Skeletal muscle satellite cell (primary cell): ENCODE data around the gene GGNBP2.
A peak's percentile ranks its signal among the peaks of the same experiment; 100 is the strongest.
"Not testable (repeated sequence)": the region's sequence is repeated elsewhere in the genome, so short reads cannot be mapped to it uniquely, and the experiment has no call there.

Source experiments
- H3K27me3 ChIP-seq: 2 replicates; pipeline ENCODE4 v1.7.0; 2013; ENCODE audit warnings: low read length; ENCODE audit not compliant: control insufficient read depth, insufficient read depth
- H3K36me3 ChIP-seq: 2 replicates; pipeline ENCODE4 v1.7.0; 2013; ENCODE audit warnings: mild to moderate bottlenecking, control low read depth, low read length; ENCODE audit not compliant: insufficient read depth
- H3K4me1 ChIP-seq: 2 replicates; pipeline ENCODE4 v1.7.0; 2013; ENCODE audit warnings: low read length; ENCODE audit not compliant: control insufficient read depth, insufficient read depth
- H3K4me2 ChIP-seq: 2 replicates; pipeline ENCODE4 v1.7.0; 2013; ENCODE audit warnings: mild to moderate bottlenecking, low read length
- H3K4me3 ChIP-seq: 2 replicates; pipeline ENCODE4 v1.7.0; 2013; ENCODE audit warnings: low read length
- H3K9ac ChIP-seq: 2 replicates; pipeline ENCODE4 v1.7.0; 2013; ENCODE audit warnings: mild to moderate bottlenecking, low read depth, low read length, moderate library complexity
- H3K9me3 ChIP-seq: replicated peaks from 2 replicates; pipeline ENCODE4 v1.7.0; 2013; ENCODE audit warnings: mild to moderate bottlenecking, control low read depth, low read length

GGNBP2 gene

GRCh38 chr17:36598951-36599401 lies 54.3 kb downstream of the GGNBP2 start:
- Histone ChIP-seq H3K9me3 (no peaks in the 10 kb centered on the region), H3K36me3 (no peaks in the 10 kb centered on the region), H3K9ac (no peak overlapping the region), H3K4me2 (no peak overlapping the region), H3K4me1 (peaks cover 15% of the 10 kb centered on the region), H3K4me3 (no peak overlapping the region), H3K27me3 (no peaks in the 10 kb centered on the region)

GRCh38 chr17:36599546-36600250 lies 55.0 kb downstream of the GGNBP2 start:
- H3K4me2 ChIP-seq, result no peak overlapping the region
- H3K9ac ChIP-seq, result no peak overlapping the region
- peaks cover 19% of the 10 kb centered on the region for H3K4me1 ChIP-seq
- H3K36me3 ChIP-seq, result no peaks in the 10 kb centered on the region
- no peaks in the 10 kb centered on the region for H3K27me3 ChIP-seq
- no peaks in the 10 kb centered on the region for H3K9me3 ChIP-seq
- H3K4me3 ChIP-seq, result no peak overlapping the region

GRCh38 chr17:36600465-36600864 lies 55.7 kb downstream of the GGNBP2 start:
- peak overlapping the region; percentile 92 for H3K4me3 ChIP-seq
- no peaks in the 10 kb centered on the region for H3K27me3 ChIP-seq
- peak overlapping the region; percentile 90 for H3K9ac ChIP-seq
- no peaks in the 10 kb centered on the region for H3K9me3 ChIP-seq
- peak overlapping the region; percentile 95 for H3K4me2 ChIP-seq
- no peaks in the 10 kb centered on the region for H3K36me3 ChIP-seq
- peaks cover 19% of the 10 kb centered on the region for H3K4me1 ChIP-seq

- Histone ChIP-seq H3K36me3 (no peaks in the 10 kb centered on the region), H3K9me3 (no peaks in the 10 kb centered on the region), H3K4me1 (peaks cover 19% of the 10 kb centered on the region), H3K27me3 (no peaks in the 10 kb centered on the region), H3K4me2 (peak overlapping the region; percentile 95), H3K4me3 (peak overlapping the region; percentile 92), H3K9ac (peak overlapping the region; percentile 90)
These were observed 56.2 kb downstream of the GGNBP2 start for GRCh38 chr17:36600936-36601302.

GRCh38 chr17:36601303-36602029 lies 56.7 kb downstream of the GGNBP2 start, which contains the start of gene MRM1:
MRM1 (plus strand) TSS chr17:36601583; CDS start chr17:36601811, 228 bp downstream.
- Histone ChIP-seq H3K4me1 (peaks cover 19% of the 10 kb centered on the region), H3K36me3 (no peaks in the 10 kb centered on the region), H3K4me2 (peak within 1 kb of the TSS; percentile 95), H3K9ac (peak within 1 kb of the TSS; percentile 90), H3K9me3 (no peaks in the 10 kb centered on the region), H3K4me3 (peak within 1 kb of the TSS; percentile 92), H3K27me3 (no peaks in the 10 kb centered on the region)

- Histone ChIP-seq H3K36me3 (no peaks in the 10 kb centered on the region), H3K4me1 (peaks cover 19% of the 10 kb centered on the region), H3K27me3 (no peaks in the 10 kb centered on the region), H3K9me3 (no peaks in the 10 kb centered on the region), H3K9ac (peak overlapping the region; percentile 90), H3K4me2 (peak overlapping the region; percentile 95), H3K4me3 (peak overlapping the region; percentile 92)
These were observed 57.5 kb downstream of the GGNBP2 start for GRCh38 chr17:36602030-36602748.

- no peaks in the 10 kb centered on the region for H3K9me3 ChIP-seq
- no peaks in the 10 kb centered on the region for H3K36me3 ChIP-seq
- no peaks in the 10 kb centered on the region for H3K27me3 ChIP-seq
- H3K4me2 ChIP-seq, result peak overlapping the region; percentile 95
- peak overlapping the region; percentile 90 for H3K9ac ChIP-seq
- H3K4me1 ChIP-seq, result peaks cover 19% of the 10 kb centered on the region
- H3K4me3 ChIP-seq, result peak overlapping the region; percentile 92
These were observed 58.2 kb downstream of the GGNBP2 start for GRCh38 chr17:36602924-36603384.

GRCh38 chr17:36605028-36605427 lies 60.3 kb downstream of the GGNBP2 start:
- H3K27me3 ChIP-seq, H3K9ac ChIP-seq, H3K9me3 ChIP-seq, H3K4me3 ChIP-seq, H3K36me3 ChIP-seq, H3K4me2 ChIP-seq: not testable (repeated sequence)
- peaks cover 22% of the 10 kb centered on the region for H3K4me1 ChIP-seq

- Histone ChIP-seq H3K9ac (no peak overlapping the region), H3K9me3 (no peaks in the 10 kb centered on the region), H3K36me3 (no peaks in the 10 kb centered on the region), H3K4me2 (no peak overlapping the region), H3K27me3 (no peaks in the 10 kb centered on the region), H3K4me1 (peaks cover 16% of the 10 kb centered on the region), H3K4me3 (no peak overlapping the region)
These were observed 63.6 kb downstream of the GGNBP2 start for GRCh38 chr17:36608280-36608679.

GRCh38 chr17:36608794-36609497 lies 64.2 kb downstream of the GGNBP2 start:
- Histone ChIP-seq H3K4me2 (peak overlapping the region; percentile 23), H3K27me3 (no peaks in the 10 kb centered on the region), H3K4me1 (peaks cover 14% of the 10 kb centered on the region), H3K9ac (no peak overlapping the region), H3K9me3 (no peaks in the 10 kb centered on the region), H3K4me3 (no peak overlapping the region), H3K36me3 (no peaks in the 10 kb centered on the region)

DNA sequence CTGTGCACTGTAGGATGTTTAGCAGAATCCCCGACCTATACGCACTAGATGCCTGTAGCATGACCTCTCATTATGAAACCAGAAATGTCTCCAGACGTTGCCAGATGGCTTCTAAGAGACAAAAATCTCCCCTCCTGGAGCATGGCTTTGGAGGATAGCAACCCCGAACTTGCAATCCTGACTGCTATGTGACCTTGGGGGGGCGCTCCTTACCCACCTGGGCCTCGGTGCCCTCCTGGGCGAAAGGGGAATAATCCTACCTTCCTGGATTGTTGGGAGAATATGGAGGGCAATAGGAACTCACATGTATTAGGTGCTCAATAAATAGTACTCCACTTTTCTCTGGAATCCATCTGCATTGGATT lies 64.8 kb downstream of the GGNBP2 start:
- no peaks in the 10 kb centered on the region for H3K27me3 ChIP-seq
- H3K4me1 ChIP-seq, result peaks cover 10% of the 10 kb centered on the region
- no peak overlapping the region for H3K9ac ChIP-seq
- H3K36me3 ChIP-seq, result no peaks in the 10 kb centered on the region
- no peaks in the 10 kb centered on the region for H3K9me3 ChIP-seq
- H3K4me2 ChIP-seq, result no peak overlapping the region
- no peak overlapping the region for H3K4me3 ChIP-seq
